T-helper 1 cell treated with Interleukin-12 subunit alpha and Interleukin-12 subunit beta and Interleukin-4 antibody, amounts not matched to agents 30 μg/mL and 1 μg/mL, for 36 hours (primary cell): ENCODE data around the gene GNB1L.

Source experiments
- H3K27ac Mint-ChIP-seq: one replicate; pipeline ENCODE4 v1.8.0; 2021; ENCODE audit warnings: mild to moderate bottlenecking, mixed read lengths
- H3K27me3 Mint-ChIP-seq: one replicate; pipeline ENCODE4 v1.8.0; 2021; ENCODE audit warnings: low read depth, mixed read lengths
- H3K36me3 Mint-ChIP-seq: one replicate; pipeline ENCODE4 v1.8.0; 2021; ENCODE audit warnings: low read depth, mixed read lengths
- H3K4me1 Mint-ChIP-seq: one replicate; pipeline ENCODE4 v1.8.0; 2021; ENCODE audit warnings: low read depth, mixed read lengths
- H3K4me3 Mint-ChIP-seq: one replicate; pipeline ENCODE4 v1.8.0; 2021; ENCODE audit warnings: mild to moderate bottlenecking, moderate library complexity, mixed read lengths
- H3K9me3 Mint-ChIP-seq: one replicate; pipeline ENCODE4 v1.8.0; 2021; ENCODE audit warnings: mixed read lengths

GNB1L gene

DNA sequence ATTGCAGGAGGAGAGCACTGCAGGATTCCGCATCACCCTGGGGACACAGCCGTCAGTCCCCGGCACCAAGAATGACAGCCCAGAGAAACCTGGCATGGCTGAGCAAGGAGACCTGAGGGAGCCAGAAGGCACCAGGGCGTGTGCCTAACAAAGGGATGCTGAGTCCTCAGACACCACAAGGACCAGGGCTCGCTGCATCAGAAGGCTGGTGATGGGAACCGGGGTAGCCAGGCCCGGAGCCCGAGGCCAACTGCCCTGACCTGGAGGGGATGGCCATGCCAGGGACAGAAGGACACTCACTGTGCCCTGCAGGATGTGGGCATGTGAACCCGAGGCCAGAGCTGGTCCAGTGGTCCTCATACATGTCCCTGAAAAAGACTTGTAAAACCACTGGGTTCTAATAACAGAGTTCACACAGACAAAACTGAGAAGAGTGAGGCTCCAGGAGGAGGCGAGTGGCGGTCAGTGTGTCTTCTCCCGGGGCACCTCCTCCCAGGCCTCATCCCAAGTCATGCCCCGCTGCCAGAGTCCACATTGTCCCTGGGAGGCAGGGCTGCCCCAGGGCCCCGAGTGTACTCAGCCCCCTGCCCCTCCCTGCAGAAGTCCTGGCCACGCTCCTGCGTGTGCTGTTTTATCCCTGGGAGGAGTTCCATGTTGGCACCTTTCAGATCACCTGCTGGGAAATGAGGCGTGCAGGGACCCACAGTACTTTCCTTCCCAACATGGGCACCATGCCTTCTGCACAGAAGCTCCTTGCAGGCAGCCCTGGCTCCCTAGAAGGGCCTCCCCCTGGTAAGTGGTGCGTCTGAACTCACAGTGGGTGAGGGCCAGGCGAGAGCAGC is 51.6 kb downstream of the GNB1L start:
- Mint-ChIP-seq H3K27ac (no peak overlapping the region), H3K27me3 (no peaks in the 10 kb centered on the region), H3K4me3 (no peak overlapping the region), H3K9me3 (no peaks in the 10 kb centered on the region), H3K36me3 (no peaks in the 10 kb centered on the region), H3K4me1 (no peaks in the 10 kb centered on the region)

DNA sequence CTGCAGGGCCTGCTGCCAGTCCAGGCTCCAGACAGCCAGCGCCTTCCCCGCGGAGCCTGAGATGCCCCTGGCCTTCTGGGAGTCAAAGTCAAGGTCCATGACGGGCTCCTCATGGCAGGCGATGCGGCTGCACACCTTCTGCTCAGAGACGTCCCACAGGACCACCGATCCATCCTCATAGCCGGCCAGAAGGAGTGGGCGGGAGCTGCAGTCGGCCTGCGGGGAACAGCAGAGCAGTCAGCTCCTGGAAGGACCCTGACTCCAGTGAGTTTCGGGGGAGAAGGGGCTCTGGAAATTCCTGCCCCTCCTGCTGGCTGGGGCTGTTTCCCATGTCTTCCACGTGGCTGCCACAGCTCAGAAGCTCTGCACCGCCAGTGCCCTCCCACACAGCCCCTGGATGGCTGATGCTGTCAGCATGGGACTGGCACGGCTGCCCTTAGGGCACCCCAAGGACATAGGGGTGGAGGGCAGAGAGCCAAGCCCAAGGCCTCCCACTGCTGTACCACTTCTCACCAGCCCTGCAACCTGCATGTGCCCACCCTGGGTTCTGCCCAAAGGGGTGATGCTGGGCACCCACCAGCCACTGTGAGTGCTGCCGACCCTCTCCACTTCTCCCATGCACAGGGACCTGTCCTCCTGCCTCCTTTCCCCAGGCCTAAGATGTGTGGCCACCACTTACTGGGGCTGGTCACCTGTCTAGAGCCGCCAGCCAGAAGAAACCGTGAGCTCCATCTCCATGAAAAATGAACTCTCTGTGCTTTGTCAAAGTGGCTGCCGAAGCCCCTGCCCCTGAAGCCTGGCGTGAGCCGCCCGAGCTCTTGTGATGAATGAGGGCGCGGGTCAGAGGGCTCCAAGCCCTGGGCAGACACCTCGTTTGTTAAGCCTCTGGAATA is 52.4 kb downstream of the GNB1L start:
- Mint-ChIP-seq H3K36me3 (no peaks in the 10 kb centered on the region), H3K4me1 (no peaks in the 10 kb centered on the region), H3K4me3 (no peak overlapping the region), H3K27me3 (no peaks in the 10 kb centered on the region), H3K9me3 (no peaks in the 10 kb centered on the region), H3K27ac (no peak overlapping the region)

DNA sequence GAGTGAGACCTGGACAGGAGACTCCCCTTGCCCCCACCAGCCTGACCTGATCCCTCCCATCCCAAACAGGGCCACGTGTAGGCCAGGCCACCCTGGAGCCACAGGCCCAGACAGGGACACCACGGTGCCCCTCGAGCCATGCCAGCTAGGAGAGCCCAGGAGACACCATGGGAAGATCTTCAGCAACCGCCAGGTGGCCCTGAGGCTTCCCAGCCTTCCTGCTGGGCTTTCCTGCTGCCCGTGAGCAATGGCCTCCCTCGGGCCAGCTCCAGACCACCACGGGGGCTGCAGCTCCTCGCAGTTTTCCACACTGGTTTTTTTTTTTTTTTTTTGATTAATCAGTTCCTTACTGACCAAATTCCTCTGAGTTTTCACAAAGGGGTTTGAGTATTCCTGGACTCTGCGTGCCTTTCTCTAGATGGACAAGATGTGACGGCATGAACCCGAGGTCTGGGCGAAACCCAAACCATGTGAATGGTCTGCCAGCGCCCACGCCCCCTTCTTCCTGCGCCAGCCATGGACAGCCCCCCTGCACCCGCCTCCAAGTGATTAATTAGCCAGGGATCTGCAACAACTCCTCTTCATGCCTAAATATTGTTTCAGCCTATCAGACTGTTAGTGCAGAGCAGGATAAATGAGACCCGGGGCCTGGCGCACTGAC is 53.2 kb downstream of the GNB1L start:
- no peaks in the 10 kb centered on the region for H3K36me3 Mint-ChIP-seq
- no peaks in the 10 kb centered on the region for H3K27me3 Mint-ChIP-seq
- no peak overlapping the region for H3K27ac Mint-ChIP-seq
- no peak overlapping the region for H3K4me3 Mint-ChIP-seq
- no peaks in the 10 kb centered on the region for H3K9me3 Mint-ChIP-seq
- H3K4me1 Mint-ChIP-seq = no peaks in the 10 kb centered on the region

DNA sequence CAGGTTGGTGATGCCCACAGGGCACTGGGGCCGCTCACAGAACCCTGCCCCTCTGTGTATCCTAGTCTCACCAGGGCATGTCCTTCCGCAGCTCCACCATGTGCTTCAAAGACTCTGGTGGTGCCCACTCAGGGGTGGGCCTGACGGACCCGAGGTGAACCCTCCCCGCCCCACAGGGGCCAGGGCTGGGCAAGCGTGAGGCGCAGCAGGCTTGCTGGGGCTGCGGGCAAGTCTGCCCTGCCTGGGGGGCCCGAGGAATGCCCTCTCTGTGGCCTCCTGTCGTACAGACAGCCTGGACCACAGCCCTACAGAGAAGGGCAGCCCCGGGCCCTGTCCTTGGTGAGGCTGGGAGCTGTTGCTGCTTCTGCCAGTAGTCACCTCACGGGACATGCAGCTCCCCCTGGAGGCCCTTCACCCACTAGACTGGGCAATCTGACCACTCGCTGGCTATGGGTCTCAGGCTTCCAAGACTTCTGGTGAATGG is 53.9 kb downstream of the GNB1L start:
- H3K9me3 Mint-ChIP-seq = no peaks in the 10 kb centered on the region
- H3K36me3 Mint-ChIP-seq = no peaks in the 10 kb centered on the region
- no peak overlapping the region for H3K27ac Mint-ChIP-seq
- H3K4me1 Mint-ChIP-seq = no peaks in the 10 kb centered on the region
- H3K27me3 Mint-ChIP-seq = no peaks in the 10 kb centered on the region
- H3K4me3 Mint-ChIP-seq = no peak overlapping the region

DNA sequence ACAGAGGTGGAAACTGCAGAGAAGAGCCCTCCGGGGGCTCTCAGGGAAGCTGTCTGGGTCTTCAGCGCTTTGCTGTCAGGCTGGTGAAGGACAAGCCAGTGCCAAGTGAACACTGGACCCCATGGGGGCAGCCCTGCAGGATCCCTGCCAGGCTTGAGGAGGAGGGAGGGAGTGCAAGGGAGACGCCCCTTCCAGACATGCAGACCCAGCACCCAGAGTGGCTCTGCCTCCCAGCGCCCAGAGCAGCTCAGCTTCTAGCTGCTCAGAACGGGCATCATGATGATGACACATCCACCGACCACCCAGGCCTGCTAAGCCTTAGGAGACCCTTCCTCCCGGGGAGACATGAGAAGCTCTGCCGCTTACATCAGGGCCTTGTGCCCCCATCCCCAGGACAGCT is 54.4 kb downstream of the GNB1L start:
- Mint-ChIP-seq H3K4me3 (no peak overlapping the region), H3K27ac (no peak overlapping the region), H3K36me3 (no peaks in the 10 kb centered on the region), H3K27me3 (no peaks in the 10 kb centered on the region), H3K4me1 (no peaks in the 10 kb centered on the region), H3K9me3 (no peaks in the 10 kb centered on the region)

DNA sequence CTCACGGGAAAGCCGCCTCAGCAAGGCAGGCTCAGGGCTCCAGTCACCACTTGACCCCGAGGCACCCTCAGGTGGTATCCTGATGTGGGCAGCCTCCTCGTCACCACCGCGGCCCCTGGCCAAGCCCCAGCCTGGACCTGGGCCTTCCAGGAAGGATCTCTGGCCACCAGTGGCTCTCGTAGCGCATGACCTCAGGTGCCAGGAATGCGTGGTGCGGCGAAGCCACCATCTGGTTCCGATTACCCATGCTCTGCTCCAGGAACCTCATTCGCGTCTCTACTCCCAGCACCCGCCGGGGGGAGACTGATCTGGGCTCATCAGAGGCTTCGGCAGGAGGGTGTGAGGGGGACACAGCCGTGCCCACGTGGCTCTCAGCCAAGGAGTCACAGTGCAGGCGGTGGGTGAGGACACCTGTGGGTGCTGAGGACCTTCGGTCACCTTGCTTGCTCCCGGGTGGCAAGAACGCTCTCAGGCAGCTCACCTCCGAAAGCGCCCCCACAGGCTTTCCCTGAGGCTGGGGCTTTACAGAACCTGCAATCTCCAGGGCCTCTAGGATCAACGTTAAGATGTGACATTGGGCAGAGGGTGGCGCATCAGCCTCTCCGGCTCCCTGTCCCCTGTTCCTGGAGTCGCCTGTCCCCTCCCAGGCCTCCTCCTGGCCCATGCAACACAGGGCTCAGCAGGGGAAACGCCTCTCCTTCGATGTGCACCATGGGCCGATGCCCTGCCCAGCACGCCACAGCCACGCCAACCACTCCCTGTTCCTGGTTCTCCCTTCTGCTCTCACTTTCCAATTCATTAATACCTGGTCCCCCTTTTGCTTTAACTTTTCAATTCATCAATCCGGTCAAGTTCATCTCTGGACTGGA is 55.1 kb downstream of the GNB1L start:
- H3K27me3 Mint-ChIP-seq = no peaks in the 10 kb centered on the region
- H3K4me3 Mint-ChIP-seq = no peak overlapping the region
- H3K36me3 Mint-ChIP-seq = no peaks in the 10 kb centered on the region
- no peaks in the 10 kb centered on the region for H3K9me3 Mint-ChIP-seq
- H3K27ac Mint-ChIP-seq = no peak overlapping the region
- H3K4me1 Mint-ChIP-seq = no peaks in the 10 kb centered on the region

DNA sequence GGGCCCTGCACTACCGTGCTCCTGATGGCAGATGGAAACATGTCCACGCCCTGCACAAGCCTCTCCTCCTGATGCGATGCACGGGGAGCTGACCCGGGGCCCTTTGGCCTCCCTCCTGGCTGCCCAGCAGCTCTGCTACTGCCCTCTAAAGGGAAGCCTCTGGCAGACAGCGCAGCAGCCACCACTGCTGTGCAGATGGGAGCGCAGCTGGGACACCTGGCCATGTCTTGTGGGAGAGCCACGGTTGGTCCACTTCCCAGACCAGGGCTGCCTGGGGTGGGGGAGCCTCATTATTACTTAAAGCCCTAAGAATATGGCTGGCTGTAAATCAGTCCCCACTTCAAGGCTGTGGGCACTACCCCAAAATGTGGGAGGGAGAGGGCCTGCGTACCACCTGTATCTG is 55.8 kb downstream of the GNB1L start:
- Mint-ChIP-seq H3K4me3 (no peak overlapping the region), H3K9me3 (no peaks in the 10 kb centered on the region), H3K27ac (no peak overlapping the region), H3K27me3 (no peaks in the 10 kb centered on the region), H3K36me3 (no peaks in the 10 kb centered on the region), H3K4me1 (no peaks in the 10 kb centered on the region)

DNA sequence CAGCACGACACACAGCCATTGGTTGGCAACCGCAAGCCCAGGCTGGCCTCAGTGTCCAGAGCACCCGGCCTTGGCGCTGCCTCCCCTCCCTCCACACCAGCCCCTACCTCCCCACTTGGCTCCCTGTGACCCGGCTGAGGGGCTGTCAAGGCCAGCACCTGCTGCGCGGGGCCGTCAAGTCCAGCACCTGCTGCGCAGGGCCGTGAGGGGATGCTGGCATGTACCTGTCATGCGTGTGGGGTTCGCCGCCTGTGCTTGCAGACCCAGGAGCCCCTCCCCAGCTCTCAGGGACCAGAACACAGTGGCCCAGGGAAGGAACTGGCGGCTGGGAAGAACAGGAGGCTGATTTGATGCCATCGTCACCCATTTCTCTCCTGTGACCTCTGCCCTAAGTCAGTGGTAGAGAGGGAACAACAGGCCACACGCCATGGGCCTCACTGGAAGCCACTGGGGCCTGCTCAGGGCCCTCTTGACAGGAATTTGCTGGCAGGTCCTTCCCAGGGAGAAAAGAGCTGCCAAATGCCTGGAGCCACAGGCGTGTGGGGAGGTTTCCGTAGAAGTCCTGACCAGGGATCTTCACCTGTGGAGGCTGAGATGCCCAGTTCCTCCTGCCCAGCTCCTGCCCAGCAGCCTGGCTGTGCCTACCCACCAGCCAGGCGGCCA is 56.5 kb downstream of the GNB1L start:
- no peak overlapping the region for H3K4me3 Mint-ChIP-seq
- peaks cover 6% of the 10 kb centered on the region for H3K36me3 Mint-ChIP-seq
- no peaks in the 10 kb centered on the region for H3K27me3 Mint-ChIP-seq
- no peaks in the 10 kb centered on the region for H3K9me3 Mint-ChIP-seq
- no peaks in the 10 kb centered on the region for H3K4me1 Mint-ChIP-seq
- no peak overlapping the region for H3K27ac Mint-ChIP-seq

DNA sequence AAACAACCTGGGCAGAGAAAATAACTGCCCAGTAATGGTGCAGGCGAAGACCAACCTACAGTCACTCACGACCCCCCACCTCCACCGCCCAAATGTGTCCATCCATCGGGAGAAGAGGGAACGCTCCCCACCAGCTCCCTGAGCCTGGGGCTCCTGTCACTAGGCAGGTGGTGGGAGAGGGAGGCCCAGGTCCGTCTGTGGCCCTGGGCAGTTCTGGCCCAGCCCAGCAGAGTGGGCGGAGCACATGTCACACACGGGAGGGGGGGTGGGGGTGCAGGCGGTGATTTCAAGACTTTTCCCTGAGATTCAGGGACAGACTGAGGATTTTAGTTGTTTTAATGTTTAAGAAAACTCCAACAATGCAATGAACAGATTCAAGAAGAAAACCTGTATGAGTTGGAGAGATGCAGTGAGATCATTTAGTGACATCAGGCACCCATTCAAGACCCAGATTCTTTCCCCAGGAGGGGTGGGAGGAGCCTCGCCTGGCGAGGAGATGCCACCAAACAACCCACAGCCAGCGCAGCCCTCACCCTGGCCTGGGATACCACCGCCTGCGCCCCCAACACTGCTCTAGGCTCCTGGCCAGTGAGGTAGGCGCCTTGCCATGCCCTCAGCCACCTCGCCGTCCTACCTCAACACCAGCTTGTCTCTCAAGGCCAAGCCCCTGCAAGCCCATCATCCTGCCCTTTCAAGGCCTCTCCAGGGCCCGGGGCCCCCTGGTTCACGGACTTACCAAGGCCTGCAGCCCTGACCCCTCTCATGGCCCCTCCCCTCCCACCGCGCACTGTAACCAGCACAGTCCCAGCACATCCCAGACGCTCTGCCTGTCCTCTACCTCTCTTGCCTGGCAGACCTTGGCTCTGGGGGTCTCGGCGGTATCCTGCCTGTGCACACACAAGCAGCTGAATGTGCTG is 57.3 kb downstream of the GNB1L start:
- H3K4me1 Mint-ChIP-seq = no peaks in the 10 kb centered on the region
- no peak overlapping the region for H3K4me3 Mint-ChIP-seq
- H3K36me3 Mint-ChIP-seq = peaks cover 6% of the 10 kb centered on the region
- H3K27me3 Mint-ChIP-seq = no peaks in the 10 kb centered on the region
- no peak overlapping the region for H3K27ac Mint-ChIP-seq
- no peaks in the 10 kb centered on the region for H3K9me3 Mint-ChIP-seq

DNA sequence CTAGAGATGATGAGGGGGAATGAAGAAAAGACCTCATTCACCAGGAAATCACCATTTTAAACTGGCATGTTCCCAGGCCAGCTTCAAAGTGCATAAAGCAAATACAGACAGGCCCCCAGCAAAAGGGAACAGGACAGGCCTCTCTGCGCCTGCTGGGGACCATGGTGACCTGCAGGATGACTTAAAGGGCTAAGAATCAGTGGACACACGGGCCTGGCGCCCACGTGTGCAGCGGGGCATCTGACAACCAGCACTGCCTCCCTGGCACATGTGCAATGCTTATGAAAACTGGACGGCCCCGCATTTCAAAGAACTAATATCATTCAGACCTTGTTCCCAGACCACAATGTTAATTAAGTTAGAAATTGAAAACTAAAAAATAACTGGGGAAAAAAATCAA is 58.5 kb downstream of the GNB1L start:
- Mint-ChIP-seq H3K4me1 (no peaks in the 10 kb centered on the region), H3K9me3 (peaks cover 6% of the 10 kb centered on the region), H3K36me3 (peaks cover 9% of the 10 kb centered on the region), H3K27ac (no peak overlapping the region), H3K4me3 (no peak overlapping the region), H3K27me3 (no peaks in the 10 kb centered on the region)

DNA sequence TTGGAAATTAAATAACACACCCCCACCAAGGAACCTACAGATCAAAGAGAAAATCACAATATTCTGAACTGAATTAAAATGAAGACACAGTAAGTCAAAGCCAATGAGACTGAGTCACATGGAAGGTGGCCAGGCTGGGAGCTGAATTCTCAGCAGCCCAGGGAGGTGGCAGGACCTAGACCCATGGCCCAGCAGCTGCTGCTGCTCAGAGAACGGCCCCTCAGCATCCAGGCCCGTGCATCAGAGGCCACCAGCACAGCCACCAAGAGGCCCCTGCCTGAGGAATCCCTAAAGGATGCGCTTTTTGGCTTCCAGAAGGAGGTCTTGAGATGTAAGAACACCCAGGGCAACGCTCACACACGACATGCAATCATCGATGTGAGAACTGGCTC is 59.1 kb downstream of the GNB1L start:
- no peak overlapping the region for H3K27ac Mint-ChIP-seq

DNA sequence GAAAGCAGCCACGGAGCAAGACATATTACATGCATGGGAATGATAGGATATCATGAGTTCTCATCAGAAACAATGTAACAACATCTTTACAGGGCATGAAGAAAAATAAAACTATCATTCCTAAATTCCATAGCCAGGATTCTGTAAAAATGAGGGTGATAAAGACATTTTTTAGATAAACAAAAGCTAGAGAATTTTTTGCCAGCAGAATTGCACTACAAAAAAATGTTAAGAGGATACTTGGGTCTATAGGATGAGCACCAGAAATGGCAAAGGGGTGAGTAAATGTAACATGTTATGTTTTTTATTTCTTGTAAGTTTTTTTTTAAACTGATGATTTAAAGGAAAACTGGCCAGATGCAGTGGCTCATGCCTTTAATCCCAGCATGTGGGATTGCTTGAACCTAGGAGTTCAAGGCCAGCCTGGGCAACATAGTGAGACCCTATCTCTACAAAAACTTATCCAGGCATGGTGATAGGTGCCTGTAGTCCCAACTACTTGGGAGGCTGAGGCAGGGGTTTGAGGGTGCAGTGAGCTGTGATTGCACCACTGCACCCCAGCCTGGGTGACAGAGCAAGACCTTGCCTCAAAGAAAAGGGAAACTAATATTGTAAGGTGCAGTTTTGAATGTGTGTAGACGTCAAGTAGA is 60.9 kb downstream of the GNB1L start:
- Mint-ChIP-seq H3K27ac (peak overlapping the region; percentile 24), H3K9me3 (peaks cover 6% of the 10 kb centered on the region), H3K4me1 (no peaks in the 10 kb centered on the region), H3K36me3 (peaks cover 9% of the 10 kb centered on the region), H3K4me3 (no peak overlapping the region), H3K27me3 (no peaks in the 10 kb centered on the region)

More for the DNA sequence above, 59.1 kb downstream of the GNB1L start:
- Mint-ChIP-seq H3K9me3 (peaks cover 6% of the 10 kb centered on the region), H3K4me3 (no peak overlapping the region), H3K36me3 (peaks cover 9% of the 10 kb centered on the region), H3K4me1 (no peaks in the 10 kb centered on the region), H3K27me3 (no peaks in the 10 kb centered on the region)
